Measurements from ENCODE around the gene CCL25. TPM values are rescaled to one million over a fixed set of nuclear protein-coding genes. Genes with fewer than 3 reads are reported as not detected.

CCL25 gene
- total and polyA plus RNA-seq, 2 of the 13 experiments (the other 11 are each of a cell fraction or from before 2014, with no cell fraction given), result not detected

GRCh38 chr19:8046569-8047165 lies 5.9 kb upstream of the CCL25 start:
- Histone ChIP-seq H3K27me3 (ENCODE audit: control insufficient read depth in 1 of 2, insufficient read depth in 2 of 2, low read length in 2 of 2) (no peaks in the 10 kb centered on the region; a peak in 1 of 5 replicates), H3K36me3 (replicated peaks in 1 of 2; ENCODE audit: control insufficient read depth in 1 of 2, insufficient read depth in 2 of 2, low read length in 2 of 2) (no peaks in the 10 kb centered on the region), H3K9ac (ENCODE audit: insufficient read depth, low read depth, low read length) (no peak overlapping the region), H3K4me1 (ENCODE audit: insufficient read depth, low read length) (0 out of 2 replicates have a peak, but pooled peaks cover 11% of the 10 kb centered on the region), H3K9me3 (ENCODE audit: low read length) (no peaks in the 10 kb centered on the region), H3K4me2 (ENCODE audit: low read depth, low read length) (no peak overlapping the region), H3K27ac (ENCODE audit: extremely low read length, insufficient read depth, low read length) (no peak overlapping the region), H4K20me1 (ENCODE audit: insufficient read depth, low read length) (no peaks in the 10 kb centered on the region), H3K79me2 (ENCODE audit: insufficient read depth, low read length) (no peaks in the 10 kb centered on the region), H2AFZ (ENCODE audit: low read length) (no peak overlapping the region), H3K4me3 (replicated peaks in 1 of 3; ENCODE audit: insufficient read depth in 1 of 3, low read depth in 2 of 3, low read length in 3 of 3) (no peak overlapping the region)
- FAIRE-seq (no peak), ATAC-seq (no peak), DNase-seq (ENCODE audit: low spot score) (no peak)
- ChIA-PET CTCF (ENCODE audit: low intra/inter-chr PET ratio, low total read pairs) (no interaction called here), POLR2A (no interaction called here)
- 34% methylated on average over 3 of the region's 3 CpGs for WGBS (ENCODE audit: low lambda C conversion rate)
- TF ChIP-seq ZNF383 (CRISPR knock-in tag; IDR thresholded peaks at IDR 0.05; ENCODE audit: borderline replicate concordance), result no peak
- no peak for TF ChIP-seq BORCS8-MEF2B (CRISPR knock-in tag; IDR thresholded peaks at IDR 0.05)
- TF ChIP-seq ZNF768 (CRISPR knock-in tag; IDR thresholded peaks at IDR 0.05), result no peak
- no peak for TF ChIP-seq TOE1 (CRISPR knock-in tag; IDR thresholded peaks at IDR 0.05)
- TF ChIP-seq HNRNPK (IDR thresholded peaks at IDR 0.05; ENCODE audit: low read depth, low read length, poor library complexity, severe bottlenecking), result peak; percentile 49
- no peak for TF ChIP-seq NFRKB (IDR thresholded peaks at IDR 0.05)
- no peak for TF ChIP-seq ZNF431 (CRISPR knock-in tag; IDR thresholded peaks at IDR 0.05; ENCODE audit: borderline replicate concordance, low read depth)
- TF ChIP-seq SNAI1 (CRISPR knock-in tag; IDR thresholded peaks at IDR 0.05; ENCODE audit: borderline replicate concordance), result no peak
- peak; percentile 70 for TF ChIP-seq PCBP2 (optimal IDR thresholded peaks at IDR 0.05; ENCODE audit: low read depth, low read length, poor library complexity, severe bottlenecking)
- BruUV-seq (replicated peaks), result no TSS peak
- in situ Hi-C loops (cut with HindIII; ENCODE audit: extremely low pct_ligation_motif_present, low pct_unique_long_range_greater_than_20kb) (no loop called here), intact Hi-C loops (cut with micrococcal nuclease; ENCODE audit: unreplicated experiment) (no loop called here)

All from HepG2 (cell line).